ENCODE results near the gene KCNAB1. TPM values are rescaled to one million over a fixed set of nuclear protein-coding genes. Genes with fewer than 3 reads are reported as not detected.
"Not testable (repeated sequence)": the region's sequence is repeated elsewhere in the genome, so short reads cannot be mapped to it uniquely, and the experiment has no call there.

Gene KCNAB1
- total RNA-seq, 1 donor from 2014 or later, result 0.79 TPM

- peaks cover 3% of the 10 kb centered on the region for H3K4me1 Mint-ChIP-seq
- TF ChIP-seq, protein P1, sequence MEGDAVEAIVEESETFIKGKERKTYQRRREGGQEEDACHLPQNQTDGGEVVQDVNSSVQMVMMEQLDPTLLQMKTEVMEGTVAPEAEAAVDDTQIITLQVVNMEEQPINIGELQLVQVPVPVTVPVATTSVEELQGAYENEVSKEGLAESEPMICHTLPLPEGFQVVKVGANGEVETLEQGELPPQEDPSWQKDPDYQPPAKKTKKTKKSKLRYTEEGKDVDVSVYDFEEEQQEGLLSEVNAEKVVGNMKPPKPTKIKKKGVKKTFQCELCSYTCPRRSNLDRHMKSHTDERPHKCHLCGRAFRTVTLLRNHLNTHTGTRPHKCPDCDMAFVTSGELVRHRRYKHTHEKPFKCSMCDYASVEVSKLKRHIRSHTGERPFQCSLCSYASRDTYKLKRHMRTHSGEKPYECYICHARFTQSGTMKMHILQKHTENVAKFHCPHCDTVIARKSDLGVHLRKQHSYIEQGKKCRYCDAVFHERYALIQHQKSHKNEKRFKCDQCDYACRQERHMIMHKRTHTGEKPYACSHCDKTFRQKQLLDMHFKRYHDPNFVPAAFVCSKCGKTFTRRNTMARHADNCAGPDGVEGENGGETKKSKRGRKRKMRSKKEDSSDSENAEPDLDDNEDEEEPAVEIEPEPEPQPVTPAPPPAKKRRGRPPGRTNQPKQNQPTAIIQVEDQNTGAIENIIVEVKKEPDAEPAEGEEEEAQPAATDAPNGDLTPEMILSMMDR (conservative IDR thresholded peaks at IDR 0.05), result no peak
- no peaks in the 10 kb centered on the region for H3K27me3 Mint-ChIP-seq (ENCODE audit: low read depth)
- no peak overlapping the region for H3K27ac Mint-ChIP-seq (ENCODE audit: unreplicated experiment)
- no peak for DNase-seq (ENCODE audit: low read depth, low spot score)
- H3K36me3 Mint-ChIP-seq (ENCODE audit: low read depth), result no peaks in the 10 kb centered on the region
- H3K9me3 Mint-ChIP-seq, result no peaks in the 10 kb centered on the region
- H3K4me3 Mint-ChIP-seq, result no peak overlapping the region
Observed at GRCh38 chr3:156133076-156133475, 12.7 kb downstream of the KCNAB1 start.

- Mint-ChIP-seq H3K27me3 (ENCODE audit: low read depth) (no peaks in the 10 kb centered on the region), H3K36me3 (ENCODE audit: low read depth) (no peaks in the 10 kb centered on the region), H3K27ac (ENCODE audit: unreplicated experiment) (no peak overlapping the region), H3K4me3 (no peak overlapping the region), H3K9me3 (no peaks in the 10 kb centered on the region), H3K4me1 (peaks cover 3% of the 10 kb centered on the region)
- DNase-seq (ENCODE audit: low read depth, low spot score), result no peak
- TF ChIP-seq, protein P1 (conservative IDR thresholded peaks at IDR 0.05), result peak; percentile 40
Observed at GRCh38 chr3:156135921-156136638, 15.7 kb downstream of the KCNAB1 start.

DNA sequence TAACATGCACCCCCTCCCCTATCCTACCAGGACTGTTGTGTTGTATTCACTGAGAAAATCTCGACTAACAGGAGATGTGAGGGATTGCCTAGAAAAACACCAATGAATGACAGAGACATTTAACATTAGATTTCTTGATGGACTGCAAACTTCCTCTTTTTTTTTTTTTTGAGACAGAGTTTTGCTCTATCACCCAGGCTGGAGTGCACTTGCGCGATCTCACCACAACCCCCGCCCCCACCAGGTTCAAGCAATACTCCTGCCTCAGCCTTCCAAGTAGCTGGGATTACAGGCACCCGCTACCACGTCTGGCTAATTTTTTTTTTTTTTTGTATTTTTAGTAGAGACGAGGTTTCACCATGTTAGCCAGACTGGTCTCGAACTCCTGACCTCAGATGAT lies 17.0 kb downstream of the KCNAB1 start:
- not testable (repeated sequence) for H3K4me1 Mint-ChIP-seq; H3K4me3 Mint-ChIP-seq; H3K36me3 Mint-ChIP-seq (ENCODE audit: low read depth); H3K27me3 Mint-ChIP-seq (ENCODE audit: low read depth); H3K9me3 Mint-ChIP-seq; H3K27ac Mint-ChIP-seq (ENCODE audit: unreplicated experiment); DNase-seq (ENCODE audit: low read depth, low spot score)

DNA sequence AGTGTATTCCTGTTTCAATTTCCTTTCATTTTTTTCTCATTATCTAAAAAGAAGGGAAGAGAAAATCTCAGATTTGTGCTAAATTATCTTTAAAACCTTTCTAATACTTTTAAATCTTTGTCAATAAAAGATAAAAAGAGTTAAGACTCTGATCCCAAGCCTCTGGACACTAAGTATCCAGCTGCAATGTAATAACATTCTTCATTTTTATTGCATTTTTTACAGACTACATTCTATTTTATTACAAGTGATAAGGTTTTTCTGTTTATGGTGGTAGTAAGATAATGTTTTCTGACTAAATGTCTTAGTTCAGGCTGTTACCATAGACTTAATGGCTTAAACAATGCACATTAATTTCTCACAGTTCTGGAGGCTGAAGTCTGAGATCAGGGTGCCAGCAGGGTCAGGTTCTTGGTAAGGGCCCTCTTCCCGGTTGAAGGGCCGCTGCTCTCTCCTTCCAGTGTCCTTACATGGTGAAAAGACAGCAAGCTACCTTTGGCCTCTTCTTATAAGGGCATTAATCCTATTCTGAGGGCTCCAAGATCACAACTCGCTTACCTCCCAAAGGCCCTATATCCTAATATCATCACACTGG lies 19.7 kb downstream of the KCNAB1 start:
- H3K4me1 Mint-ChIP-seq, result no peaks in the 10 kb centered on the region
- H3K4me3 Mint-ChIP-seq, result no peak overlapping the region
- no peaks in the 10 kb centered on the region for H3K9me3 Mint-ChIP-seq
- DNase-seq (ENCODE audit: low read depth, low spot score), result no peak
- H3K27ac Mint-ChIP-seq (ENCODE audit: unreplicated experiment), result no peak overlapping the region
- TF ChIP-seq, protein P1 (conservative IDR thresholded peaks at IDR 0.05), result no peak
- no peaks in the 10 kb centered on the region for H3K36me3 Mint-ChIP-seq (ENCODE audit: low read depth)
- H3K27me3 Mint-ChIP-seq (ENCODE audit: low read depth), result peaks cover 3% of the 10 kb centered on the region

- no peaks in the 10 kb centered on the region for H3K9me3 Mint-ChIP-seq
- H3K4me3 Mint-ChIP-seq, result no peak overlapping the region
- no peak for DNase-seq (ENCODE audit: low read depth, low spot score)
- H3K36me3 Mint-ChIP-seq (ENCODE audit: low read depth), result no peaks in the 10 kb centered on the region
- TF ChIP-seq, protein P1 (conservative IDR thresholded peaks at IDR 0.05), result no peak
- H3K27me3 Mint-ChIP-seq (ENCODE audit: low read depth), result peaks cover 3% of the 10 kb centered on the region
- H3K4me1 Mint-ChIP-seq, result peaks cover 7% of the 10 kb centered on the region
- H3K27ac Mint-ChIP-seq (ENCODE audit: unreplicated experiment), result no peak overlapping the region
Observed at GRCh38 chr3:156142702-156143101, 22.3 kb downstream of the KCNAB1 start.

- TF ChIP-seq, protein P1 (conservative IDR thresholded peaks at IDR 0.05), result no peak
- Mint-ChIP-seq H3K36me3 (ENCODE audit: low read depth) (no peaks in the 10 kb centered on the region), H3K27ac (ENCODE audit: unreplicated experiment) (no peak overlapping the region), H3K4me3 (no peak overlapping the region), H3K4me1 (peaks cover 7% of the 10 kb centered on the region), H3K9me3 (no peaks in the 10 kb centered on the region), H3K27me3 (ENCODE audit: low read depth) (peaks cover 3% of the 10 kb centered on the region)
- no peak for DNase-seq (ENCODE audit: low read depth, low spot score)
Observed at GRCh38 chr3:156143136-156143535, 22.8 kb downstream of the KCNAB1 start.

All from neural crest cell (in vitro differentiated cells).